Dendritic cell treated with granulocyte-macrophage colony-stimulating factor and Interleukin-4, amounts not matched to agents 40 ng/mL and 50 ng/mL, for 4 days (primary cell): ENCODE measurements around the gene XPR1.

ENCODE experiments used
- H3K27ac Mint-ChIP-seq: one replicate; pipeline ENCODE4 v1.8.0; 2022; ENCODE audit warnings: mild to moderate bottlenecking, mixed read lengths
- H3K27me3 Mint-ChIP-seq: one replicate; pipeline ENCODE4 v1.8.0; 2022; ENCODE audit warnings: mild to moderate bottlenecking, mixed read lengths
- H3K36me3 Mint-ChIP-seq: one replicate; pipeline ENCODE4 v1.8.0; 2022; ENCODE audit warnings: low read depth, mixed read lengths
- H3K4me1 Mint-ChIP-seq: one replicate; pipeline ENCODE4 v1.8.0; 2022; ENCODE audit warnings: low read depth, mixed read lengths
- H3K4me3 Mint-ChIP-seq: one replicate; pipeline ENCODE4 v1.8.0; 2022; ENCODE audit warnings: mild to moderate bottlenecking, moderate library complexity, mixed read lengths
- H3K9me3 Mint-ChIP-seq: one replicate; pipeline ENCODE4 v1.8.0; 2022; ENCODE audit warnings: mixed read lengths
- intact Hi-C: fragments of 100-400 bp; cut with micrococcal nuclease; formaldehyde crosslinking; loops from one replicate; pipeline ENCODE4 v1.15.0; 2022

The XPR1 gene

GRCh38 chr1:180887841-180888240 lies 256.0 kb downstream of the XPR1 start:
- intact Hi-C loops = loop anchor here (10.0 kb wide), 2 partner anchors 87 to 537 kb away; no protein-coding TSS in a partner anchor
- Mint-ChIP-seq H3K36me3 (peaks cover 22% of the 10 kb centered on the region), H3K4me3 (no peak overlapping the region), H3K27ac (no peak overlapping the region), H3K9me3 (no peaks in the 10 kb centered on the region), H3K27me3 (peaks cover 2% of the 10 kb centered on the region), H3K4me1 (peaks cover 8% of the 10 kb centered on the region)

- H3K27ac Mint-ChIP-seq = no peak overlapping the region
- H3K9me3 Mint-ChIP-seq = no peaks in the 10 kb centered on the region
- peaks cover 2% of the 10 kb centered on the region for H3K27me3 Mint-ChIP-seq
- H3K4me3 Mint-ChIP-seq = no peak overlapping the region
- intact Hi-C loops = loop anchor here (10.0 kb wide), 2 partner anchors 86 to 536 kb away; no protein-coding TSS in a partner anchor
- H3K36me3 Mint-ChIP-seq = peaks cover 14% of the 10 kb centered on the region
- peaks cover 8% of the 10 kb centered on the region for H3K4me1 Mint-ChIP-seq
Measured at GRCh38 chr1:180888870-180889269, 257.0 kb downstream of the XPR1 start.

DNA sequence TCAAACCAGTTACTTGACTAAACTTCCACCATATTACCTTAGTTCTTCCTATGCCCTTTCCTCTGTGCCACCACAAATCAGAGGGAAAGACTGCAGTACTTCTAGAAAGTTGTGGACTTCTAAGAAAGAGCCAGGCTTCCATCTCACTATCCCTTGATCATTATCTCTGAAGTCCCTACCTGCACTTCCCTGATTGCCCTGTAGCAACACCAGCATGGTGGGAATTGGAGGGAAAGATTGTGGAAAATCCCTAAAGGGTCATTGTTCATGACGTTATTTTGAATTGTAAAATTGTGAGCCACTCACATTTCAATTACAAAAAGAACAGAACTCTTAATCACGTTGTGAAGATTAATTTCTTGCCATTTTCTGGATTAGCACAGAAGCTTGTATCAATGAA lies 257.5 kb downstream of the XPR1 start:
- no peaks in the 10 kb centered on the region for H3K9me3 Mint-ChIP-seq
- intact Hi-C loops = loop anchor here (10.0 kb wide), 2 partner anchors 85 to 535 kb away; no protein-coding TSS in a partner anchor
- peaks cover 8% of the 10 kb centered on the region for H3K4me1 Mint-ChIP-seq
- H3K36me3 Mint-ChIP-seq = peaks cover 10% of the 10 kb centered on the region
- H3K4me3 Mint-ChIP-seq = no peak overlapping the region
- H3K27me3 Mint-ChIP-seq = peaks cover 2% of the 10 kb centered on the region
- no peak overlapping the region for H3K27ac Mint-ChIP-seq

GRCh38 chr1:180892272-180892671 lies 260.4 kb downstream of the XPR1 start:
- H3K9me3 Mint-ChIP-seq = no peaks in the 10 kb centered on the region
- peaks cover 10% of the 10 kb centered on the region for H3K36me3 Mint-ChIP-seq
- peaks cover 8% of the 10 kb centered on the region for H3K4me1 Mint-ChIP-seq
- no peak overlapping the region for H3K27ac Mint-ChIP-seq
- intact Hi-C loops = no loop called here
- peaks cover 2% of the 10 kb centered on the region for H3K27me3 Mint-ChIP-seq
- no peak overlapping the region for H3K4me3 Mint-ChIP-seq

GRCh38 chr1:180892675-180893074 lies 260.9 kb downstream of the XPR1 start:
- Mint-ChIP-seq H3K4me1 (peaks cover 8% of the 10 kb centered on the region), H3K36me3 (peaks cover 8% of the 10 kb centered on the region), H3K4me3 (no peak overlapping the region), H3K27me3 (peaks cover 2% of the 10 kb centered on the region), H3K9me3 (no peaks in the 10 kb centered on the region), H3K27ac (no peak overlapping the region)
- intact Hi-C loops = no loop called here

DNA sequence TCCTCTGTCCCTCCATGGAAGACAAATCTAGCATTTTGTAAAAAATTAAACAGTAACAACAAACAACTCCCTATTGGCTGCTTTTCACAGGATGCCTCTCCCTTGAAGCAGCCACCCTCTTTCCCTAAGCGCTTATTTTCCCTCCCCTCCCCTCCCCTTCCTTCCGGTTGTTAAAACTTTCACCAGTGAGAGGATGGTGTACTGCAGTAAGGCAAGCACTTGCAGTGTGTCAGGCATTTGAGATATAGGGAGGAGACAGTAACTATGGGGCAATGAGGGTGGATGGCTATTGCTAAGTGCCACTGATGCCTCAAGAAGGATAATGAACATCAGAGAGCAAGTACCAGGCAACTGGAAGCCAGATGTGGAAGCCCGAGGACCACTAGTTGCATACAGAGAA lies 261.8 kb downstream of the XPR1 start:
- intact Hi-C loops = no loop called here
- Mint-ChIP-seq H3K9me3 (no peaks in the 10 kb centered on the region), H3K27ac (no peak overlapping the region), H3K4me1 (peaks cover 8% of the 10 kb centered on the region), H3K36me3 (peaks cover 5% of the 10 kb centered on the region), H3K4me3 (no peak overlapping the region), H3K27me3 (peaks cover 2% of the 10 kb centered on the region)

DNA sequence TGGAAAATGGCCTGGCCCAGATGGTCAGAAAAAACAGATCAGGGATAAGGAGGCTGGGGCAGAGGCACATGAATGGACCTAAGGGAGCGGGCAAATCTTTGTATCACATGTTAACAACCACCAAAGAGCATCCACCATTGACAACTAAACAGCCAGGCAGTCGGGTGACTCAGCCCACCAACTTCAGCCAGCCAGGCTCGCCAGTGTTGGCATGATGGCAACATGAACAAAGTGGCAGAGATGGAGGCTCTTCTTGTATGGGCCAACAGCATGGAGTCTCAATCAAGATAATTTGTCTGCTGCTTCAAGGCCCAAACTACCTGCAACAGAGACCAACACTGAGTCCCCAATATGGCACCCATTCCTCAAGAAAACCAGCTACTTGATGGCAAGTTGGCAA lies 264.3 kb downstream of the XPR1 start:
- Mint-ChIP-seq H3K27me3 (peaks cover 8% of the 10 kb centered on the region), H3K9me3 (no peaks in the 10 kb centered on the region), H3K4me1 (no peaks in the 10 kb centered on the region), H3K4me3 (no peak overlapping the region), H3K27ac (no peak overlapping the region), H3K36me3 (no peaks in the 10 kb centered on the region)
- intact Hi-C loops = no loop called here

DNA sequence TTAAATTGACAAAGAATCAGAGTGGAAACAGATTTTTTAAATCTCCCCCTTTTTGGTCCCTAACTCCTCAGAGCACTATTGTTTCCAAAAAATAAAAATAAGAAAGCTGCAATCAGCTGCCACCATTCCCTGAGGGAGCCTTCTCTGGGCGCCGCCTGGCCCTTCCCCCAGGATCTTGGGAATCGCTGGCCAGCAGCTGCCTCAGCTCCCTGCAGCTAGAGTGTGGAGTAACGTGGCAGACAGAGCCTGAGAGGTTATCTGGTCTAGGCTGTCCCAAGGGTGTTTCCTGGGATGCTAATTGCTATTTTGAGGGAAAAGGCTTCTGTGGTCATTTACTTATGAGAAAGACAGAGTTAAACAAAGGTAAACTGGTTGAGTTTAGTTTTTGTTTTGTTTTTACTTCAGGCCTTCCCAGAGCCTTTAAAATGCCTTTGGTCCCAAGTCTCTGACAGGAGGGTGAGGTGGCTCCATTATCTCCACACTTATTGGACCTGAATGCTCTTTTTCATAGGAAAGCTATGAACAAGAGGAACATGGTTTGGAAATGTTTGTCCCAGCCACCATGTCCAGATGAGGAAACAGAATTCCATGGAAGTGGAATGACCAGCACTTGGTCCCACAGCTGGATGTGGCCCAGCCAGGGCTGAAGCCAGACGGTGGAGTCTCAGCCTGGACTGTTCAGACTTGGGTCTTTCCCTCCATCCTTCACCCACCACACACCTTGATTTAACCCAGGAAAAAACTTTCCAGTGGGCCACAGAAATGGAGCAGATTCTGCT lies 266.8 kb downstream of the XPR1 start:
- H3K4me3 Mint-ChIP-seq = no peak overlapping the region
- intact Hi-C loops = no loop called here
- H3K36me3 Mint-ChIP-seq = no peaks in the 10 kb centered on the region
- no peak overlapping the region for H3K27ac Mint-ChIP-seq
- no peaks in the 10 kb centered on the region for H3K9me3 Mint-ChIP-seq
- H3K4me1 Mint-ChIP-seq = no peaks in the 10 kb centered on the region
- H3K27me3 Mint-ChIP-seq = peaks cover 13% of the 10 kb centered on the region

DNA sequence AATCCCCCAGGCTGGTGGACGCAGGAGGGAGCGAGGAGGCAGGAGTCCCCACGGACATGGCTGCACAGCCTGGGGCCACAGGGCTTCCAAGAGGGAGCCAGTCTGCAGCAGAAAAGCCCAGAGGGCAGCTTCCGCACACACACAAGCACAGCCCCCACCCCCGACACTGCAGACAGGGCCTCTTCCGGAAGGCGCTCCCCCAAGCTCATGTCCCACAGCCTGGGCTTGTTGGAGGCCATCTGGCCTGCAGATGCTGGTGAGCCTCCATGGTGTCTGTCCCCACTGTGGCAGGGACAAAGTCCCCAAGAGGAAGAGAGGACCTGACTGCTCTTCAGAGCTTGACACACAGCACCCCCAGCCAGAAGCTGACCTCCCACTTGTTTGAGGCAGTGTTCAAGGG lies 267.4 kb downstream of the XPR1 start:
- H3K27ac Mint-ChIP-seq = no peak overlapping the region
- H3K4me3 Mint-ChIP-seq = no peak overlapping the region
- H3K4me1 Mint-ChIP-seq = no peaks in the 10 kb centered on the region
- peaks cover 13% of the 10 kb centered on the region for H3K27me3 Mint-ChIP-seq
- no peaks in the 10 kb centered on the region for H3K36me3 Mint-ChIP-seq
- intact Hi-C loops = no loop called here
- H3K9me3 Mint-ChIP-seq = peaks cover 3% of the 10 kb centered on the region

DNA sequence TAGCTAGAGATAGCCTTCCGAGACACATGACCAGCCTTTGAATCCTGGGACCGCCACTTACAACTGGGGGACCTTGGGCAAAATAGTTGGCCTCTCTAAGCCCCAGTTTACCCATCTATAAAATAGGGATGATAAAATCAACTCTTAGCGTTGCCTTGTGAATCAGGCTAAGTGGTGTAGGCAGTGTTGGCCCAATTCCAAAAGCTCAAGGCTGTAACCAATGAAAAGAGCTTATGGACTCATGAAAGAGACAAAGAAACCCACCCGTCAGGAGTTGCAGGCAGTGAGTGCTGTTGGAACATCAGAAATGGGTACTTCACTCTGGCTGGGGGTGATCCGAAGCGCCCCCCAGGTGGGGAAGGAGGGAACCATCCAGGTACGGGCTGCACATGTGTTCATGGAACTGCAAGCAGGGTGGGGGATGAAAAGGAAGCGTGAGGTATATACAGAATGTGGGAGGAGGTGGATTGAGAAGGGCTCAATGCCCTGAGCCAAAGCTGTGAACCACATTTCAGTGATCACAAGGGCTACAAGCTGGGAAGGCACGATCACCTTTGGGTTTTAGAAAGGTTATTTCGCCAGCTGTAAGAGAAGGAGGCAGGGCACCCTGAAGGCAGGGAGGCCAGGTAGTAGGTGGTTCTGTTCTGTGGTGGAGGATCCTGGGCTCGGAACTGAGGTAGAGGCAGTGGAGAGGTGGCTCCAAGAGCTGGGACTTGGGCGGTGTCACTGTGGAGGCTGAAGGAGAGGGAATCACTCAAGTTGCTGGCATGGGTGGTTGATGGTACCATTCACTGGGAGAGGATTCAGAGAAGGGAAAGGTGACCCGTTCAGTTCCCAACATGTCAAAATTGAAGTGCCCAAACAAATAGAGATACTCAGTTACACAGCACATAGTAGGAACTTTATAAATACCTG lies 269.5 kb downstream of the XPR1 start:
- intact Hi-C loops = no loop called here
- H3K27me3 Mint-ChIP-seq = peaks cover 13% of the 10 kb centered on the region
- no peak overlapping the region for H3K4me3 Mint-ChIP-seq
- peaks cover 9% of the 10 kb centered on the region for H3K9me3 Mint-ChIP-seq
- no peaks in the 10 kb centered on the region for H3K4me1 Mint-ChIP-seq
- H3K36me3 Mint-ChIP-seq = no peaks in the 10 kb centered on the region
- H3K27ac Mint-ChIP-seq = no peak overlapping the region

DNA sequence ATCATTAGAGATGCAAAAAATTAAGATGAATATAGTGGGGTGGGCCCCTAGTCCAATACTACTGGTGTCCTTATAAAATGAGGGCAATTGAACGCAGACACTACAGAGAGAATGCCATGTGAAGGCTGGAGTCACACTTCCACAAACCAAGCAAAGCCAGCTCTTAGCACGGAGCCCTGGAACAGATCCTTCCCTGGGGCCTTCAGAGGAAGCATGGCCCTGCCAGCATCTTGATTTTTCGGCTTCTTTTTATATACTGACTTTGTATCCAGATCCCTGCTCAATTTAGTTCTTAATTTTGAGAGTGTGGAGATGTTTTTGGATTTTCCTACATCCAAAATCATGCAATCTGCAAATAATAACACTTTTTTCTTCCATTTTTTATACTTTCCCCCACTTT lies 270.7 kb downstream of the XPR1 start:
- peaks cover 13% of the 10 kb centered on the region for H3K27me3 Mint-ChIP-seq
- intact Hi-C loops = no loop called here
- H3K4me3 Mint-ChIP-seq = no peak overlapping the region
- no peaks in the 10 kb centered on the region for H3K4me1 Mint-ChIP-seq
- H3K36me3 Mint-ChIP-seq = no peaks in the 10 kb centered on the region
- no peak overlapping the region for H3K27ac Mint-ChIP-seq
- peaks cover 9% of the 10 kb centered on the region for H3K9me3 Mint-ChIP-seq

- Mint-ChIP-seq H3K4me1 (no peaks in the 10 kb centered on the region), H3K36me3 (no peaks in the 10 kb centered on the region), H3K9me3 (peaks cover 9% of the 10 kb centered on the region), H3K27me3 (peaks cover 19% of the 10 kb centered on the region), H3K27ac (no peak overlapping the region), H3K4me3 (no peak overlapping the region)
- intact Hi-C loops = no loop called here
Measured at GRCh38 chr1:180905927-180906326, 274.1 kb downstream of the XPR1 start.

DNA sequence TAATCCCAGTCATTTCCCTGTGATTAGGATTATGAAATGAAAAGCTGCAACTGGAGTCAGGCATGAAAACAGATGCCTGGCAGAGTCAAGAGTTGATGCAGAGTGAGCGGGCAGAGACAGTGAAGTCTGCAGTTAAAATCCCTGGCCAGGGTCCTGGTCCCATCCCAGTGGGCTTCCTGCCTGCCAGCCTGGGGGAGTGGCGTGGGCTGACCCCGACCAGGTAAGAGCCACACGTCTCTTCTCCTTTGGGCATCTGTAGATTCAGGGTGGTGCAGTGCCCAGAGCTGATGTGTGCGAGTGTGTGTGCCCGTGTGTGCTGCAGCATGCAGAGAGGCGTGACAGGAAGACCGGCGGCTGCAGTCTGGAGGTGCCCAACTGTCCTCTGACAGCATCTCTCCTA lies 274.7 kb downstream of the XPR1 start:
- Mint-ChIP-seq H3K36me3 (no peaks in the 10 kb centered on the region), H3K4me1 (peaks cover under 1% of the 10 kb centered on the region), H3K9me3 (peaks cover 9% of the 10 kb centered on the region), H3K27ac (no peak overlapping the region), H3K4me3 (no peak overlapping the region), H3K27me3 (peaks cover 20% of the 10 kb centered on the region)
- intact Hi-C loops = no loop called here
